ENCODE data around the gene MAD2L1BP. TPM values are rescaled to one million over a fixed set of nuclear protein-coding genes. Genes with fewer than 3 reads are reported as not detected.

Gene MAD2L1BP
- polyA plus RNA-seq, 1 of the 3 experiments (the other 2 are of a cell fraction): 30.9 TPM

GRCh38 chr6:43677759-43678158, 42.1 kb downstream of the MAD2L1BP start:
- Histone ChIP-seq H2AFZ (ENCODE audit: low read depth) (no peak overlapping the region), H3K9me2 (no peaks in the 10 kb centered on the region), H4K20me1 (ENCODE audit: insufficient read depth) (peaks cover 21% of the 10 kb centered on the region), H3K79me2 (ENCODE audit: insufficient read depth) (peaks cover 23% of the 10 kb centered on the region), H3K36me3 (replicated peaks in 1 of 2; ENCODE audit: control insufficient read depth in 1 of 2, insufficient read depth in 2 of 2, low read length in 1 of 2) (peaks cover 25 to 81% of the 10 kb centered on the region in 2 experiments), H3K27me3 (ENCODE audit: insufficient read depth) (no peaks in the 10 kb centered on the region), H3K4me3 (ENCODE audit: low read depth in 2 of 2, low read length in 1 of 2) (no peak overlapping the region), H3K27ac (ENCODE audit: low read depth in 2 of 2, low read length in 1 of 2) (no peak overlapping the region), H3K4me2 (no peak overlapping the region), H3K9me3 (no peaks in the 10 kb centered on the region), H3F3A (replicated peaks; ENCODE audit: insufficient read depth) (no peaks in the 10 kb centered on the region), H3K4me1 (ENCODE audit: control insufficient read depth in 1 of 2, insufficient read depth in 2 of 2, low read depth in 1 of 2, low read length in 1 of 2) (peaks cover 0 to under 1% of the 10 kb centered on the region in 2 experiments; a peak in 1 of 4 replicates), H3K9ac (no peak overlapping the region)
- ChIA-PET CTCF (interaction anchor here (2.2 to 4.9 kb wide), 2 partner anchors 8 to 11 kb away, joined by 9 to 41 read pairs; no protein-coding TSS in a partner anchor), POLR2A (no interaction called here)
- no peak for TF ChIP-seq IRF3 (IDR thresholded peaks at IDR 0.05; ENCODE audit: low read depth, low read length)
- TF ChIP-seq POLR2AphosphoS5 (IDR thresholded peaks at IDR 0.05; ENCODE audit: low read depth, low read length): no peak
- no peak for TF ChIP-seq GABPA (IDR thresholded peaks at IDR 0.05; ENCODE audit: low read depth)
- no peak for TF ChIP-seq EP300 (IDR thresholded peaks at IDR 0.05; ENCODE audit: borderline replicate concordance in 1 of 2, low read depth in 1 of 2, low read length in 1 of 2)
- TF ChIP-seq SMC3 (IDR thresholded peaks at IDR 0.05; ENCODE audit: low read depth, low read length): no peak
- TF ChIP-seq RCOR1 (IDR thresholded peaks at IDR 0.05; ENCODE audit: low read length): no peak
- no peak for TF ChIP-seq RAD21 (IDR thresholded peaks at IDR 0.05; ENCODE audit: low read length)
- no peak for TF ChIP-seq FOXM1 (IDR thresholded peaks at IDR 0.05; ENCODE audit: low read depth)
- TF ChIP-seq MEF2A (IDR thresholded peaks at IDR 0.05; ENCODE audit: borderline replicate concordance, low read depth): no peak
- no peak for TF ChIP-seq SIN3A (IDR thresholded peaks at IDR 0.05; ENCODE audit: borderline replicate concordance, low read depth, low read length)
- TF ChIP-seq CTCF (IDR thresholded peaks at IDR 0.05): no peak
- TF ChIP-seq ZBTB33 (IDR thresholded peaks at IDR 0.05; ENCODE audit: borderline replicate concordance, low read depth): no peak
- TF ChIP-seq MAX (IDR thresholded peaks at IDR 0.05; ENCODE audit: low read depth): no peak
- TF ChIP-seq USF1 (IDR thresholded peaks at IDR 0.05; ENCODE audit: borderline replicate concordance, low read depth): no peak
- TF ChIP-seq TEAD4 (IDR thresholded peaks at IDR 0.05; ENCODE audit: borderline replicate concordance, insufficient read depth): no peak
- TF ChIP-seq MXI1 (IDR thresholded peaks at IDR 0.05; ENCODE audit: low read depth, low read length): no peak
- DNase-seq: no peak
- WGBS (ENCODE audit: low lambda C conversion rate): 91% methylated on average over 7 of the region's 7 CpGs

Measured in SK-N-SH (cell line).